Measurements from ENCODE around the gene SLC25A47. TPM values are rescaled to one million over a fixed set of nuclear protein-coding genes. Genes with fewer than 3 reads are reported as not detected.
"Not testable (repeated sequence)": the region's sequence is repeated elsewhere in the genome, so short reads cannot be mapped to it uniquely, and the experiment has no call there.

Gene SLC25A47
- total and polyA plus RNA-seq, 2 donors (not counting 1 experiment from before 2014, with no cell fraction given), result under 0.01 TPM; not detected in 1

DNA sequence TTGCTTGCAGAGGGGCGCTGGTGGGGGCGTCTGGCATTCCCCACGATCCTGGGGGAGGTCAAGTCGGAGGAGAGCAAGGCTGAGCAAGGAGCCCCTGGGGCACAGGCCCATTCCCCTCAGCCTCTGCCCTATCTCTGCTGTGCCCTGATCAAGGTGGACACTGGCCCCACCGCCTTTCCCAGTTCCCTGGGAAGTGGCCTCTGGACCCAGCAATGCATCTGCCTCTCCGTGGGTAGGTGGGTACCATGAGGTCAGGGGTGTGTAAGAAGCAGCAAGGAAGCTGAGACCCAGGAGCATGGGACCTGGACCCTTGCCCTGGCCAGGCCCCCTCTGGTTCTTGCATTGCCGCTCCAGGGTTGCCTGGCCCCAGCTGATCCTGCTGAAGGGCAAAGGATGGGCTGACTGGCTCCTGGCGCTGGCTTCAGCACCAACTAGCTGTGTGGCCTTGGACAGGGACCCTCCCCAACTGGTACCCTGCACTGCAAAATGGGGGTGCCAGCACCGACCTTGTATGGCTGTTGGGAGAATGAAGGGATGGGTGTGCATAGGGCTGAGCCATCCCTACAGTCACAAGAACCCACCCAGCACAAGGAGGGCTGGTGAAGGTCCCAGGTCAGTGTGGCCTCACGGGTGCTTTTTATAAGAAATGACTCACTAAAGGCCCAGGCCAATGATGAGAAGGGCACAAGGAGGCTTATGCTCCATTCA is 36.5 kb upstream of the SLC25A47 start:
- H3K79me2 ChIP-seq (ENCODE audit: control insufficient read depth, insufficient read depth, low read length), result no peaks in the 10 kb centered on the region
- no peak overlapping the region for H3K9ac ChIP-seq (ENCODE audit: insufficient read depth, low read length)
- peaks cover 4% of the 10 kb centered on the region for H3K36me3 ChIP-seq (ENCODE audit: control insufficient read depth, insufficient read depth, low read length)
- no peak for TF ChIP-seq EZH2 (IDR thresholded peaks at IDR 0.05; ENCODE audit: low read length, missing control alignments)
- no peak for TF ChIP-seq CTCF (conservative IDR thresholded peaks at IDR 0.05 in 1 of 2, IDR thresholded peaks at IDR 0.05 in 1 of 2; ENCODE audit: low read depth in 1 of 2, low read length in 2 of 2)
- H3K27me3 ChIP-seq (ENCODE audit: control insufficient read depth, insufficient read depth, low read length), result no peaks in the 10 kb centered on the region
- H3K4me3 ChIP-seq (replicated peaks in 1 of 4; ENCODE audit: control extremely low read depth in 1 of 4, insufficient read depth in 1 of 4, low read depth in 3 of 4, low read length in 4 of 4), result no peak overlapping the region
- no peak overlapping the region for H3K4me2 ChIP-seq (ENCODE audit: extremely low read depth, insufficient read depth, low read length)
- H3K4me1 ChIP-seq (ENCODE audit: control insufficient read depth, extremely low read depth, insufficient read depth, low read length), result peaks cover 4% of the 10 kb centered on the region
- no peak overlapping the region for H2AFZ ChIP-seq (ENCODE audit: low read length)
- H3K9me3 ChIP-seq (ENCODE audit: control insufficient read depth, insufficient read depth, low read depth, low read length), result no peaks in the 10 kb centered on the region
- no peak for DNase-seq (ENCODE audit: low read depth in 2 of 2)
- no peaks in the 10 kb centered on the region for H4K20me1 ChIP-seq (ENCODE audit: control insufficient read depth, extremely low read depth, insufficient read depth, low read length)
- no peak overlapping the region for H3K27ac ChIP-seq (ENCODE audit: insufficient read depth, low read length)

DNA sequence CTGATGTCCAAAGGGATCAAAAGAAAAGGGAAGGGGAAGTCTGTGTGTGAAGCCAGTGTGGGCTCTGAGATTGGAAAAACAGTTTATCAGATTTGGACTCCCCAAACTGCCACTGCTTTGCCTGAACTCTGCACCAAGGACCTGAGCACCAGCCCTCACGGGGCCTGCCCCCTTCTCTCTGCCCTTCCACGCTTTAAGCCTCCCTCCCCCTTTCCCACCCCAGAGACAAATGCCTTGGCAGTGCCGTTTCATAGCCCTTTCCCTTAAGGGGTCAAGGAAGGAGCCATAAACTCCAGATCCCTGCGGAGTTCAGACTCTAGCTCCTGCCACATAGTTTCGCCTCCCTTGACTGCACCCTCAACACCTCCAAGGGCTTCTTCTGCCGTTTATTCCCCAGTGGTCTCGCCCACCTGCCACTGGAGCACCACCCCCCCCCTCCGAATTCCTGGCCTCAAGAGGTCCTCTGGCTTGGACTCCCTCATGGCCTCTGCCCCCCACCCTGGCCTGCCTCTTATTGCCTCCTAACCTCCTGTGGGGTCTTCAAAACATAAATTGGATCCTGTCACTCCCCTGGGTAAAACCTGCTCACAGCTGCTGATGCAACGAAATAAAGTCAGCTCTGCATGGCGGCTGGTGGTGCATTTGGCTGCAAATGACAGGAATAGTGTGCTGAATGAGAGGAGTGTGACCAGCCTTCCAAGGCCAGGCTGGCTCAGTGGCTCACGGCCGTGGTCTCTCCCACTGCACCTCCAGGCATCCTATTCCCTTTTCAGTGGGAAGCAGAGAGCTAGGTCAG is 35.7 kb upstream of the SLC25A47 start:
- H3K36me3 ChIP-seq (ENCODE audit: control insufficient read depth, insufficient read depth, low read length), result peaks cover 5% of the 10 kb centered on the region
- no peak overlapping the region for H3K27ac ChIP-seq (ENCODE audit: insufficient read depth, low read length)
- no peak overlapping the region for H3K4me3 ChIP-seq (replicated peaks in 1 of 4; ENCODE audit: control extremely low read depth in 1 of 4, insufficient read depth in 1 of 4, low read depth in 3 of 4, low read length in 4 of 4)
- no peak overlapping the region for H2AFZ ChIP-seq (ENCODE audit: low read length)
- no peak overlapping the region for H3K4me2 ChIP-seq (ENCODE audit: extremely low read depth, insufficient read depth, low read length)
- no peaks in the 10 kb centered on the region for H3K79me2 ChIP-seq (ENCODE audit: control insufficient read depth, insufficient read depth, low read length)
- no peaks in the 10 kb centered on the region for H3K9me3 ChIP-seq (ENCODE audit: control insufficient read depth, insufficient read depth, low read depth, low read length)
- no peak for DNase-seq (ENCODE audit: low read depth in 2 of 2)
- no peak overlapping the region for H3K9ac ChIP-seq (ENCODE audit: insufficient read depth, low read length)
- TF ChIP-seq CTCF (conservative IDR thresholded peaks at IDR 0.05 in 1 of 2, IDR thresholded peaks at IDR 0.05 in 1 of 2; ENCODE audit: low read depth in 1 of 2, low read length in 2 of 2) (no peak), EZH2 (IDR thresholded peaks at IDR 0.05; ENCODE audit: low read length, missing control alignments) (no peak)
- H4K20me1 ChIP-seq (ENCODE audit: control insufficient read depth, extremely low read depth, insufficient read depth, low read length), result no peaks in the 10 kb centered on the region
- peaks cover 4% of the 10 kb centered on the region for H3K4me1 ChIP-seq (ENCODE audit: control insufficient read depth, extremely low read depth, insufficient read depth, low read length)
- no peaks in the 10 kb centered on the region for H3K27me3 ChIP-seq (ENCODE audit: control insufficient read depth, insufficient read depth, low read length)

DNA sequence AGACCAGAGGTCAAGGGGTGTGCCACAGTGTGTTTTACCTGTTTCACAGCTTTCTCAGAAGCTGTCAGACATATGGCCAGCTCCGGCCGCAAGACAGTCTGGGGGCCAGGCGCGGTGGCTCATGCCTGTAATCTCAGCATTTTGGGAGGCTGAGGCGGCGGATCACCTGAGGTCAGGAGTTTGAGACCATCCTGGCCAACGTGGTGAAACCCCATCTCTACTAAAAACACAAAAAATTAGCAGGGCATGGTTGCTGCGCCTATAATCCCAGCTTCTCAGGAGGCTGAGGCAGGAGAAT is 35.2 kb upstream of the SLC25A47 start:
- H3K9ac ChIP-seq (ENCODE audit: insufficient read depth, low read length); H3K9me3 ChIP-seq (ENCODE audit: control insufficient read depth, insufficient read depth, low read depth, low read length); H3K79me2 ChIP-seq (ENCODE audit: control insufficient read depth, insufficient read depth, low read length); H3K27me3 ChIP-seq (ENCODE audit: control insufficient read depth, insufficient read depth, low read length); H3K36me3 ChIP-seq (ENCODE audit: control insufficient read depth, insufficient read depth, low read length); H3K4me1 ChIP-seq (ENCODE audit: control insufficient read depth, extremely low read depth, insufficient read depth, low read length); H3K4me2 ChIP-seq (ENCODE audit: extremely low read depth, insufficient read depth, low read length); H3K27ac ChIP-seq (ENCODE audit: insufficient read depth, low read length); H2AFZ ChIP-seq (ENCODE audit: low read length); H3K4me3 ChIP-seq (replicated peaks in 1 of 4; ENCODE audit: control extremely low read depth in 1 of 4, insufficient read depth in 1 of 4, low read depth in 3 of 4, low read length in 4 of 4); H4K20me1 ChIP-seq (ENCODE audit: control insufficient read depth, extremely low read depth, insufficient read depth, low read length); DNase-seq (ENCODE audit: low read depth in 2 of 2): not testable (repeated sequence)
